Endothelial cell of umbilical vein (primary cell): ENCODE results near the gene RECQL5. TPM values are rescaled to one million over a fixed set of nuclear protein-coding genes. Genes with fewer than 3 reads are reported as not detected.

Experiments used
- BruUV-seq: library from RNA; stranded (reverse); fragments of 400-500 nt; replicated peaks from 2 replicates; lab custom pipeline; 2021; lab: Mats Ljungman, UMichigan
- CTCF ChIA-PET: fragments of 300-600, 350-600 bp; sonication (Branson Sonifier 250); formaldehyde crosslinking; loops from one replicate; lab custom pipeline; 2021; ENCODE audit warnings: antibody characterized with exemption, inconsistent platforms; lab: Charles Lee
- POLR2A ChIA-PET: fragments of 300-600, 350-600 bp; sonication (Branson Sonifier 250); formaldehyde crosslinking; loops from one replicate; lab custom pipeline; 2021; ENCODE audit warnings: antibody characterized with exemption, inconsistent platforms; lab: Charles Lee
- DNase-seq: peaks from one replicate; pipeline ENCODE4 v3.0.0-alpha.2; 2011; ENCODE audit warnings: low read depth, low spot score
- FAIRE-seq: peaks from 2 replicates; lab custom pipeline; 2011; peaks lifted over from hg19 to GRCh38; lab: Jason Lieb, UNC
- H2AFZ ChIP-seq: 2 replicates; pipeline ENCODE4 v1.6.0; 2012; ENCODE audit warnings: low read depth, low read length, control low read depth, inconsistent platforms
- H3K27ac ChIP-seq: 2 replicates; pipeline ENCODE4 v1.5.1; 2011; ENCODE audit warnings: low read depth, mild to moderate bottlenecking, control low read depth, low read length, moderate library complexity; ENCODE audit not compliant: insufficient read depth
- H3K27me3 ChIP-seq, 2 experiments: 2 replicates each; pipeline versions ENCODE4 v1.6.0 to v1.6.1; 2011; ENCODE audit warnings: low read length in 2 of 2, mixed read lengths in 1 of 2; ENCODE audit not compliant: control insufficient read depth in 2 of 2, insufficient read depth in 2 of 2
- H3K36me3 ChIP-seq, 2 experiments: 2 replicates in 1 of 2; 3 replicates in 1 of 2; pipeline ENCODE4 v1.5.1; 2011; ENCODE audit warnings: low read length in 2 of 2, mild to moderate bottlenecking in 1 of 2, moderate library complexity in 1 of 2; ENCODE audit not compliant: control insufficient read depth in 2 of 2, insufficient read depth in 2 of 2; ENCODE audit errors: extremely low read depth in 1 of 2
- H3K4me1 ChIP-seq: 3 replicates; pipeline ENCODE4 v1.5.1; 2011; ENCODE audit warnings: mild to moderate bottlenecking, low read length; ENCODE audit not compliant: control insufficient read depth, insufficient read depth; ENCODE audit errors: extremely low read depth
- H3K4me2 ChIP-seq: 2 replicates; pipeline ENCODE4 v1.6.1; 2011; ENCODE audit warnings: low read length, control low read depth, mixed read lengths; ENCODE audit not compliant: insufficient read depth
- H3K4me3 ChIP-seq, 3 experiments: fragments of 200-600 bp in 1 of 3; sonication (generic), shearing (Covaris generic) in 1 of 3; replicated peaks in 1 of 3; 2 replicates each; pipeline ENCODE4 v1.5.1; 2011 to 2016; ENCODE audit warnings: control low read depth in 3 of 3, low read length in 3 of 3, mild to moderate bottlenecking in 2 of 3, inconsistent platforms in 1 of 3, low read depth in 1 of 3, moderate library complexity in 1 of 3; ENCODE audit not compliant: insufficient read depth in 1 of 3
- H3K79me2 ChIP-seq: 2 replicates; pipeline ENCODE4 v1.6.0; 2012; ENCODE audit warnings: low read length, inconsistent platforms; ENCODE audit not compliant: control insufficient read depth, insufficient read depth
- H3K9ac ChIP-seq: replicated peaks from 2 replicates; pipeline ENCODE3; 2011; ENCODE audit warnings: low read length, control low read depth; ENCODE audit not compliant: insufficient read depth; ENCODE audit errors: extremely low read depth
- H3K9me1 ChIP-seq: replicated peaks from 3 replicates; pipeline ENCODE4 v1.6.0; 2011; ENCODE audit warnings: mild to moderate bottlenecking, low read length; ENCODE audit not compliant: control insufficient read depth, insufficient read depth; ENCODE audit errors: extremely low read depth
- H3K9me3 ChIP-seq: replicated peaks from 2 replicates; pipeline ENCODE4 v1.5.1; 2012; ENCODE audit warnings: low read length, inconsistent platforms; ENCODE audit not compliant: control insufficient read depth, insufficient read depth
- H4K20me1 ChIP-seq: replicated peaks from 2 replicates; pipeline ENCODE3; 2011; ENCODE audit warnings: mild to moderate bottlenecking, low read length; ENCODE audit not compliant: control insufficient read depth, insufficient read depth; ENCODE audit errors: extremely low read depth
- EZH2 ChIP-seq: IDR thresholded peaks from 2 replicates; pipeline ENCODE4 v1.6.1; 2012; ENCODE audit warnings: borderline replicate concordance, low read depth, mild to moderate bottlenecking, moderate library complexity, low read length, inconsistent platforms; ENCODE audit not compliant: severe bottlenecking
- FOS ChIP-seq: IDR thresholded peaks from 2 replicates; pipeline ENCODE4 v1.6.1; 2011; ENCODE audit warnings: mild to moderate bottlenecking, low read length, moderate library complexity, borderline replicate concordance; ENCODE audit not compliant: insufficient read depth
- GATA2 ChIP-seq: IDR thresholded peaks from 2 replicates; pipeline ENCODE4 v1.7.0; 2011; ENCODE audit warnings: low read depth, mild to moderate bottlenecking, moderate library complexity, mixed read lengths, low read length; ENCODE audit not compliant: insufficient read length, insufficient read depth
- JUN ChIP-seq: IDR thresholded peaks from 2 replicates; pipeline ENCODE4 v1.6.1; 2011; ENCODE audit warnings: borderline replicate concordance, low read depth; ENCODE audit not compliant: insufficient read length, insufficient read depth
- MYC ChIP-seq: IDR thresholded peaks from one replicate; pipeline ENCODE4 v1.6.1; 2011; ENCODE audit warnings: mild to moderate bottlenecking, low read depth, low read length
- POLR2A ChIP-seq: IDR thresholded peaks from 2 replicates; pipeline ENCODE4 v1.6.1; 2012; ENCODE audit warnings: low read depth, mild to moderate bottlenecking, control low read depth, low read length
- POLR2AphosphoS5 ChIP-seq: IDR thresholded peaks from 2 replicates; pipeline ENCODE4 v1.6.1; 2012; ENCODE audit warnings: low read depth, mild to moderate bottlenecking, control low read depth, low read length, moderate library complexity; ENCODE audit not compliant: insufficient read depth
- dilution Hi-C: fragments of 300-500 bp; cut with MboI; formaldehyde crosslinking; loops from one replicate; pipeline ENCODE4 v1.15.0; 2019; ENCODE audit warnings: low sequenced_read_pairs; ENCODE audit not compliant: extremely low pct_ligation_motif_present
- intact Hi-C: fragments of 100-400 bp; cut with micrococcal nuclease; formaldehyde crosslinking; loops from one replicate; pipeline ENCODE4 v1.10.0; 2022
- polyA plus RNA-seq, 4 experiments: library from polyadenylated mRNA; depleted of rRNA in 3 of 4; stranded (reverse) in 3 of 4; unstranded in 1 of 4; fragments of >200 nt; gene quantifications; 2 replicates each; pipeline versions ENCODE4 v1.2.1 to v1.2.3, GENCODE V29; 2011 to 2012; ENCODE audit warnings: missing spikeins in 1 of 4
- total RNA-seq: library from RNA; stranded (reverse); gene quantifications from 2 replicates; pipeline ENCODE4 v1.2.3, GENCODE V29; 2021
- TF ChIP-seq, protein P1 (sequence below), 2 donors: IDR thresholded peaks; 1 replicate in 1 of 2; 2 replicates in 1 of 2; pipeline ENCODE4 v1.5.1; 2011; ENCODE audit warnings: low read length in 2 of 2, mild to moderate bottlenecking in 2 of 2, moderate library complexity in 2 of 2, control low read depth in 1 of 2, inconsistent platforms in 1 of 2, low read depth in 1 of 2; ENCODE audit not compliant: insufficient read depth in 1 of 2; ENCODE audit errors: extremely low read depth in 1 of 2
- TF ChIP-seq, protein P2 (sequence below): IDR thresholded peaks from 2 replicates; pipeline ENCODE4 v1.6.1; 2011; ENCODE audit not compliant: insufficient read depth, insufficient read length

RECQL5 gene
- total and polyA plus RNA-seq, 2 donors (not counting 3 experiments of a cell fraction or from before 2014, with no cell fraction given) = 21.3 to 30.7 TPM

DNA sequence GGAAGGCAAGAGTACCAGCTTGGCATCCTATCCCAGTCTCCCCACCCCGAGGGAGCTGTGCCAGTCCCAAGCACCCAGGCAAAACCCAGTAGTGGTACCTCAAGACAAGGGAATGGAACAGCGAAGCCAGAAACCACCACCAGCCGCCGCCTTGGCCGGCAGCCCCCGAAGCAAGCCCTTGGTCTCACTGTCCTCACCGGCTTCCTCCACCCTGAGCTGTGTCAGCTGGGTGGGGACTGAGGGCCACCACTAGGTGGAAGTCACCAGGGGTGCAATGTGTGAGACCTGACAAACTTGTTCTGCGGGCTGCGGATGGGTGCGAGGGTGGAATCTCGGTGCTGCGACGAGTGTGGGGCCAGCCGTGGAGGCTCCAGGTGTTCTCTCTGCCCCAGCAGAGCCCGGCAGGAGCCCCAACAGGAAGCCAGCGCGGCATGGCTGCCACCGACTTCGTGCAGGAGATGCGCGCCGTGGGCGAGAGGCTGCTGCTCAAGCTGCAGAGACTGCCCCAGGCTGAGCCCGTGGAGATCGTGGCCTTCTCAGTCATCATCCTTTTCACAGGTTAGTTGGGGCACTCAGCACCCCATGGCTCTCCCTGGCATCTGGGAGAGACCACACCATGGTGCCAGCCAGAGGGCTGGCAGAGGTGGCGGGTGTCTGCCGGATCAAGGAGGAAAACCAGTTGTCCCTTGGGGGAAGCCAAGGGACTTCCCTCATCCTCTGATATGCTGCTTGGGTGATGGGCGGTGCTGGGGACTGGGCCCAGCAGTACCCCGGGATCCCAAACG, 27.0 kb downstream of the RECQL5 start:
- POLR2A ChIA-PET = no interaction called here
- FAIRE-seq = no peak
- Histone ChIP-seq H3K79me2 (no peaks in the 10 kb centered on the region), H2AFZ (no peak overlapping the region), H3K27ac (no peak overlapping the region), H3K27me3 (no peaks in the 10 kb centered on the region), H3K4me2 (no peak overlapping the region), H3K4me3 (no peak overlapping the region), H3K4me1 (no peaks in the 10 kb centered on the region), H4K20me1 (no peaks in the 10 kb centered on the region), H3K9ac (no peak overlapping the region), H3K9me1 (no peaks in the 10 kb centered on the region), H3K36me3 (peaks cover 0 to 3% of the 10 kb centered on the region in 2 experiments), H3K9me3 (no peaks in the 10 kb centered on the region)
- CTCF ChIA-PET = interaction anchor here (1.1 to 2.8 kb wide), 3 partner anchors 12 to 108 kb away, joined by 4 to 16 read pairs (median 4); no protein-coding TSS in a partner anchor
- dilution Hi-C loops = no loop called here
- BruUV-seq = no TSS peak
- DNase-seq = no peak
- TF ChIP-seq JUN (no peak), POLR2AphosphoS5 (no peak), FOS (no peak), POLR2A (no peak), MYC (no peak), EZH2 (no peak), GATA2 (no peak)
- TF ChIP-seq, protein P1, sequence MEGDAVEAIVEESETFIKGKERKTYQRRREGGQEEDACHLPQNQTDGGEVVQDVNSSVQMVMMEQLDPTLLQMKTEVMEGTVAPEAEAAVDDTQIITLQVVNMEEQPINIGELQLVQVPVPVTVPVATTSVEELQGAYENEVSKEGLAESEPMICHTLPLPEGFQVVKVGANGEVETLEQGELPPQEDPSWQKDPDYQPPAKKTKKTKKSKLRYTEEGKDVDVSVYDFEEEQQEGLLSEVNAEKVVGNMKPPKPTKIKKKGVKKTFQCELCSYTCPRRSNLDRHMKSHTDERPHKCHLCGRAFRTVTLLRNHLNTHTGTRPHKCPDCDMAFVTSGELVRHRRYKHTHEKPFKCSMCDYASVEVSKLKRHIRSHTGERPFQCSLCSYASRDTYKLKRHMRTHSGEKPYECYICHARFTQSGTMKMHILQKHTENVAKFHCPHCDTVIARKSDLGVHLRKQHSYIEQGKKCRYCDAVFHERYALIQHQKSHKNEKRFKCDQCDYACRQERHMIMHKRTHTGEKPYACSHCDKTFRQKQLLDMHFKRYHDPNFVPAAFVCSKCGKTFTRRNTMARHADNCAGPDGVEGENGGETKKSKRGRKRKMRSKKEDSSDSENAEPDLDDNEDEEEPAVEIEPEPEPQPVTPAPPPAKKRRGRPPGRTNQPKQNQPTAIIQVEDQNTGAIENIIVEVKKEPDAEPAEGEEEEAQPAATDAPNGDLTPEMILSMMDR (IDR thresholded peaks at IDR 0.05; ENCODE audit: extremely low read depth in 1 of 2, insufficient read depth in 1 of 2, low read depth in 1 of 2, low read length in 2 of 2) = no peak
- TF ChIP-seq, protein P2, sequence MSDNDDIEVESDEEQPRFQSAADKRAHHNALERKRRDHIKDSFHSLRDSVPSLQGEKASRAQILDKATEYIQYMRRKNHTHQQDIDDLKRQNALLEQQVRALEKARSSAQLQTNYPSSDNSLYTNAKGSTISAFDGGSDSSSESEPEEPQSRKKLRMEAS = no peak
- intact Hi-C loops = no loop called here
